GM23338 (cell line): ENCODE data around the gene ZNF280D. TPM values are rescaled to one million over a fixed set of nuclear protein-coding genes. Genes with fewer than 3 reads are reported as not detected.

Source experiments
- ATAC-seq: fragments of 200-7000 bp; cut with Tn5 transposase; 3 replicates; pipeline ENCODE4 v1.9.1; 2020
- DNase-seq: peaks from one replicate; pipeline ENCODE4 v3.0.0-alpha.2; 2015; ENCODE audit warnings: low spot score
- H2AFZ ChIP-seq: fragments of 200-600 bp; sonication (generic); 2 replicates; pipeline ENCODE4 v1.8.0; 2016; ENCODE audit warnings: antibody characterized with exemption, mild to moderate bottlenecking, moderate library complexity
- H3F3A ChIP-seq: fragments of 200-600 bp; sonication (generic); replicated peaks from 2 replicates; pipeline ENCODE4 v1.8.0; 2017; ENCODE audit warnings: antibody characterized with exemption, mixed run types, low read depth
- H3K27ac ChIP-seq: fragments of 200-600 bp; sonication (generic); 2 replicates; pipeline ENCODE4 v1.6.1; 2016; ENCODE audit warnings: low read depth
- H3K27me3 ChIP-seq: fragments of 200-600 bp; sonication (generic); 2 replicates; pipeline ENCODE4 v1.8.0; 2016; ENCODE audit warnings: mild to moderate bottlenecking, mixed run types, moderate library complexity; ENCODE audit not compliant: insufficient read depth
- H3K36me3 ChIP-seq: fragments of 200-600 bp; sonication (generic); 2 replicates; pipeline ENCODE4 v1.8.0; 2016; ENCODE audit warnings: mild to moderate bottlenecking; ENCODE audit not compliant: insufficient read depth
- H3K4me1 ChIP-seq: fragments of 200-600 bp; sonication (generic); 2 replicates; pipeline ENCODE4 v1.8.0; 2016; ENCODE audit warnings: mild to moderate bottlenecking, moderate library complexity; ENCODE audit not compliant: insufficient read depth
- H3K4me2 ChIP-seq: fragments of 200-600 bp; sonication (generic); 2 replicates; pipeline ENCODE4 v1.7.1; 2017; ENCODE audit warnings: mixed run types
- H3K4me3 ChIP-seq: fragments of 200-600 bp; sonication (generic); 2 replicates; pipeline ENCODE4 v1.6.1; 2016; ENCODE audit warnings: mixed run types
- H3K79me2 ChIP-seq: fragments of 200-600 bp; sonication (generic); replicated peaks from 2 replicates; pipeline ENCODE4 v1.8.0; 2017; ENCODE audit warnings: mild to moderate bottlenecking; ENCODE audit not compliant: insufficient read depth
- H3K9me2 ChIP-seq: fragments of 200-600 bp; sonication (generic); 2 replicates; pipeline ENCODE4 v1.8.0; 2017; ENCODE audit not compliant: insufficient read depth
- H4K20me1 ChIP-seq: fragments of 200-600 bp; sonication (generic); replicated peaks from 2 replicates; pipeline ENCODE4 v1.8.0; 2017; ENCODE audit warnings: mild to moderate bottlenecking; ENCODE audit not compliant: insufficient read depth
- H3K27ac Mint-ChIP-seq: 2 replicates; pipeline ENCODE4 v1.8.0; 2020; ENCODE audit warnings: inconsistent platforms, mild to moderate bottlenecking, moderate library complexity, mixed read lengths
- H3K27me3 Mint-ChIP-seq: 3 replicates; pipeline ENCODE4 v1.8.0; 2022; ENCODE audit warnings: low read depth, mild to moderate bottlenecking, moderate library complexity, mixed read lengths, inconsistent platforms; ENCODE audit not compliant: insufficient read depth, poor library complexity
- H3K36me3 Mint-ChIP-seq: 3 replicates; pipeline ENCODE4 v1.8.0; 2021; ENCODE audit warnings: low read depth, mild to moderate bottlenecking, inconsistent platforms, moderate library complexity, mixed read lengths
- H3K4me1 Mint-ChIP-seq: 3 replicates; pipeline ENCODE4 v1.8.0; 2020; ENCODE audit warnings: mild to moderate bottlenecking, inconsistent platforms, mixed read lengths
- H3K4me3 Mint-ChIP-seq: 3 replicates; pipeline ENCODE4 v1.8.0; 2021; ENCODE audit warnings: moderate library complexity, mild to moderate bottlenecking, inconsistent platforms, mixed read lengths
- H3K9me3 Mint-ChIP-seq: 3 replicates; pipeline ENCODE4 v1.8.0; 2020; ENCODE audit warnings: moderate library complexity, mild to moderate bottlenecking, inconsistent platforms, mixed read lengths
- CREB1 ChIP-seq: fragments of 250-450 bp; sonication (Bioruptor Pico); IDR thresholded peaks from 2 replicates; pipeline ENCODE4 v1.5.0; 2020; ENCODE audit warnings: low read depth, mild to moderate bottlenecking, moderate library complexity
- CTCF ChIP-seq, 2 experiments: fragments of 200-600 bp in 1 of 2; sonication (generic) in 1 of 2; conservative IDR thresholded peaks; 2 replicates each; pipeline versions ENCODE4 v1.5.1 to v1.6.1; 2016 to 2017; ENCODE audit warnings: antibody characterized with exemption in 2 of 2, low read depth in 2 of 2, mild to moderate bottlenecking in 2 of 2, moderate library complexity in 1 of 2
- ETS1 ChIP-seq: IDR thresholded peaks from 2 replicates; pipeline ENCODE4 v1.6.1; 2016; ENCODE audit warnings: antibody characterized with exemption
- EZH2 ChIP-seq: fragments of 200-600 bp; sonication (generic); IDR thresholded peaks from one replicate; pipeline ENCODE4 v1.8.0; 2017; ENCODE audit warnings: antibody characterized with exemption, mild to moderate bottlenecking, low read depth; ENCODE audit not compliant: unreplicated experiment
- EZH2phosphoT487 ChIP-seq: fragments of 200-600 bp; sonication (generic); IDR thresholded peaks from one replicate; pipeline ENCODE4 v1.8.1; 2018; ENCODE audit warnings: antibody characterized with exemption; ENCODE audit not compliant: unreplicated experiment
- NANOG ChIP-seq: IDR thresholded peaks from 2 replicates; pipeline ENCODE4 v1.6.1; 2016; ENCODE audit warnings: antibody characterized with exemption, borderline replicate concordance
- POLR2AphosphoS5 ChIP-seq: IDR thresholded peaks from 2 replicates; pipeline ENCODE4 v1.6.1; 2016; ENCODE audit warnings: antibody characterized with exemption, low read depth
- REST ChIP-seq: IDR thresholded peaks from one replicate; pipeline ENCODE4 v1.6.1; 2018; ENCODE audit warnings: antibody characterized with exemption; ENCODE audit not compliant: unreplicated experiment
- STAT1 ChIP-seq: IDR thresholded peaks from one replicate; pipeline ENCODE4 v1.6.1; 2016; ENCODE audit warnings: antibody characterized with exemption; ENCODE audit not compliant: unreplicated experiment
- ZNF114 ChIP-seq: fragments of 250-450 bp; sonication (Bioruptor Pico); IDR thresholded peaks from 2 replicates; pipeline ENCODE4 v1.5.0; 2020; ENCODE audit warnings: mild to moderate bottlenecking, moderate library complexity
- ZNF331 ChIP-seq: fragments of 250-450 bp; sonication (Bioruptor Pico); IDR thresholded peaks from 2 replicates; pipeline ENCODE4 v1.5.0; 2020; ENCODE audit warnings: low read depth, mild to moderate bottlenecking, moderate library complexity
- ZNF462 ChIP-seq: fragments of 250-450 bp; sonication (Bioruptor Pico); IDR thresholded peaks from 2 replicates; pipeline ENCODE4 v1.5.0; 2020; ENCODE audit warnings: mild to moderate bottlenecking, moderate library complexity
- polyA plus RNA-seq: library from polyadenylated mRNA; unstranded; fragments of >200 nt; fragmentation: Nextera tagmentation; extraction: Ambion mirVana; gene quantifications from 2 replicates; pipeline ENCODE4 v1.2.1, GENCODE V29; 2016
- total RNA-seq: library from RNA; depleted of rRNA; stranded (reverse); fragments of >200 nt; shearing (Covaris generic); gene quantifications from 2 replicates; pipeline ENCODE4 v1.2.3, GENCODE V29; 2014

The ZNF280D gene
- total and polyA plus RNA-seq, 2 experiments from 2014 or later, result 23.3 to 32.5 TPM

GRCh38 chr15:56723787-56724186, 9.5 kb downstream of the ZNF280D start:
- Histone ChIP-seq H3K27ac (no peak overlapping the region), H3K4me2 (no peak overlapping the region), H3K27me3 (no peaks in the 10 kb centered on the region), H3K79me2 (peaks cover 93% of the 10 kb centered on the region), H2AFZ (no peak overlapping the region), H3F3A (no peaks in the 10 kb centered on the region), H3K4me3 (no peak overlapping the region), H3K36me3 (no peaks in the 10 kb centered on the region), H4K20me1 (no peaks in the 10 kb centered on the region), H3K4me1 (peaks cover 8% of the 10 kb centered on the region), H3K9me2 (no peaks in the 10 kb centered on the region; the same call in 1 of the 2 replicates)
- no peak overlapping the region for H3K4me3 Mint-ChIP-seq
- peaks cover 13% of the 10 kb centered on the region for H3K4me1 Mint-ChIP-seq
- no peaks in the 10 kb centered on the region for H3K9me3 Mint-ChIP-seq
- no peak overlapping the region for H3K27ac Mint-ChIP-seq
- H3K27me3 Mint-ChIP-seq, result no peaks in the 10 kb centered on the region
- TF ChIP-seq ZNF114 (CRISPR knock-in tag) (no peak), EZH2phosphoT487 (no peak), CTCF (conservative IDR thresholded peaks at IDR 0.05; ENCODE audit: low read depth in 2 of 2) (no peak), ZNF462 (CRISPR knock-in tag) (no peak), CREB1 (CRISPR knock-in tag) (no peak), REST (no peak), ZNF331 (CRISPR knock-in tag) (no peak), NANOG (no peak), POLR2AphosphoS5 (no peak), STAT1 (no peak), EZH2 (no peak), ETS1 (no peak)
- peaks cover 29% of the 10 kb centered on the region; the same call in 2 of the 3 replicates for H3K36me3 Mint-ChIP-seq
- ATAC-seq (no peak), DNase-seq (no peak)
